SK-N-MC (cell line): ENCODE data around the gene DDX27.
"Not testable (repeated sequence)": the region's sequence is repeated elsewhere in the genome, so short reads cannot be mapped to it uniquely, and the experiment has no call there.

Experiments
- EZH2 ChIP-seq: fragments of 200-600 bp; sonication (generic); IDR thresholded peaks from one replicate; pipeline ENCODE4 v1.6.1; 2017; ENCODE audit warnings: antibody characterized with exemption
- POLR2AphosphoS5 ChIP-seq: IDR thresholded peaks from 2 replicates; pipeline ENCODE4 v1.6.1; 2012; ENCODE audit warnings: mild to moderate bottlenecking, low read depth, low read length, borderline replicate concordance

- TF ChIP-seq EZH2, POLR2AphosphoS5: not testable (repeated sequence)
Observed at GRCh38 chr20:49184084-49184501, 35.1 kb upstream of the DDX27 start.
